K562 (cell line): ENCODE results near the gene ORAI3. TPM values are rescaled to one million over a fixed set of nuclear protein-coding genes. Genes with fewer than 3 reads are reported as not detected.

ENCODE experiments used
- ATAC-seq: fragments of 200-7000 bp; cut with Tn5 transposase; 3 replicates; pipeline ENCODE4 v1.9.1; 2020; ENCODE audit warnings: moderate library complexity
- BruUV-seq: library from RNA; stranded (reverse); fragments of 400-500 nt; replicated peaks from 2 replicates; lab custom pipeline; 2021; lab: Mats Ljungman, UMichigan
- CTCF ChIA-PET: fragments of 300-600 bp; formaldehyde crosslinking; extraction: SDS; loops from one replicate; lab custom pipeline; 2021; ENCODE audit warnings: low intra/inter-chr PET ratio; lab: Yijun Ruan, JAX
- POLR2A ChIA-PET: fragments of 300-600, 350-650 bp; sonication (Branson Sonifier 250); formaldehyde crosslinking; extraction: SDS; loops from one replicate; lab custom pipeline; 2021; ENCODE audit warnings: antibody characterized with exemption, inconsistent platforms; lab: Yijun Ruan, JAX
- DNase-seq, 4 experiments: peaks; one replicate each; pipeline versions ENCODE4 v3.0.0 to v3.0.0-alpha.2; 2011 to 2018; ENCODE audit warnings: low spot score in 3 of 4, mixed read lengths in 3 of 4; ENCODE audit errors: extremely low read depth in 1 of 4
- FAIRE-seq: peaks from 2 replicates; lab custom pipeline; 2011; peaks lifted over from hg19 to GRCh38; lab: Jason Lieb, UNC
- H2AFZ ChIP-seq: 2 replicates; pipeline ENCODE4 v1.6.0; 2011; ENCODE audit warnings: low read depth, low read length, control low read depth, inconsistent platforms
- H3K27ac ChIP-seq: fragments of 200-600 bp; 3 replicates; pipeline ENCODE4 v1.8.0; 2011; ENCODE audit warnings: low read depth, mild to moderate bottlenecking, control low read depth, inconsistent platforms, low read length, moderate library complexity, mixed read lengths; ENCODE audit errors: extremely low read depth
- H3K27me3 ChIP-seq, 2 experiments: fragments of 300-600 bp in 1 of 2; 2 replicates in 1 of 2; 3 replicates in 1 of 2; pipeline versions ENCODE4 v1.6.0 to v1.8.0; 2011; ENCODE audit warnings: inconsistent platforms in 2 of 2, low read length in 2 of 2, mild to moderate bottlenecking in 1 of 2, mixed read lengths in 1 of 2, moderate library complexity in 1 of 2; ENCODE audit not compliant: control insufficient read depth in 2 of 2, insufficient read depth in 2 of 2
- H3K36me3 ChIP-seq: fragments of 300-600 bp; 3 replicates; pipeline ENCODE4 v1.8.0; 2011; ENCODE audit warnings: mild to moderate bottlenecking, low read length, inconsistent platforms; ENCODE audit not compliant: control insufficient read depth, insufficient read depth
- H3K4me1 ChIP-seq, 2 experiments: fragments of 200-600 bp in 1 of 2; replicated peaks in 1 of 2; 2 replicates in 1 of 2; 3 replicates in 1 of 2; pipeline versions ENCODE4 v1.5.1 to v1.8.0; 2011; ENCODE audit warnings: inconsistent platforms in 2 of 2, low read length in 2 of 2, mild to moderate bottlenecking in 1 of 2, mixed read lengths in 1 of 2, moderate library complexity in 1 of 2; ENCODE audit not compliant: control insufficient read depth in 2 of 2, insufficient read depth in 2 of 2
- H3K4me2 ChIP-seq: 2 replicates; pipeline ENCODE4 v1.6.1; 2011; ENCODE audit warnings: low read length, control low read depth, inconsistent platforms, mixed read lengths; ENCODE audit not compliant: insufficient read depth
- H3K4me3 ChIP-seq: fragments of 200-600 bp; sonication (generic), shearing (Covaris generic); 2 replicates; pipeline ENCODE4 v1.5.1; 2016; ENCODE audit warnings: control low read depth, inconsistent platforms
- H3K79me2 ChIP-seq: fragments of 200-600 bp; 3 replicates; pipeline ENCODE4 v1.8.0; 2011; ENCODE audit warnings: low read length, inconsistent platforms; ENCODE audit not compliant: control insufficient read depth, insufficient read depth
- H3K9ac ChIP-seq, 2 experiments: 2 replicates each; pipeline versions ENCODE4 v1.6.0 to v1.6.1; 2011; ENCODE audit warnings: low read depth in 2 of 2, low read length in 2 of 2, control low read depth in 1 of 2, inconsistent platforms in 1 of 2, mild to moderate bottlenecking in 1 of 2, mixed read lengths in 1 of 2; ENCODE audit not compliant: insufficient read depth in 1 of 2
- H3K9me1 ChIP-seq: one replicate; pipeline ENCODE4 v1.6.0; 2011; ENCODE audit warnings: inconsistent platforms, mild to moderate bottlenecking, low read length, moderate library complexity; ENCODE audit not compliant: control insufficient read depth, insufficient read depth
- H3K9me3 ChIP-seq: replicated peaks from 2 replicates; pipeline ENCODE4 v1.5.1; 2011; ENCODE audit warnings: low read depth, low read length, inconsistent platforms; ENCODE audit not compliant: control insufficient read depth, insufficient read depth
- H4K20me1 ChIP-seq: replicated peaks from 2 replicates; pipeline ENCODE4 v1.6.1; 2011; ENCODE audit warnings: low read length, inconsistent platforms, mixed read lengths; ENCODE audit not compliant: control insufficient read depth, insufficient read depth
- AFF4 ChIP-seq: sonication (generic); formaldehyde crosslinking; IDR thresholded peaks from 2 replicates; pipeline ENCODE4 v1.8.0; 2023; ENCODE audit warnings: mild to moderate bottlenecking, missing genetic modification reagents
- JUND ChIP-seq, 2 experiments: IDR thresholded peaks; 2 replicates in 1 of 2; 3 replicates in 1 of 2; pipeline ENCODE4 v1.6.1; 2011; ENCODE audit warnings: borderline replicate concordance in 2 of 2, low read depth in 2 of 2, low read length in 2 of 2, improper control_type of control experiment in 1 of 2, missing biosample characterization in 1 of 2, missing genetic modification characterization in 1 of 2, missing genetic modification reagents in 1 of 2
- LARP7 ChIP-seq: fragments of 450-650 bp; IDR thresholded peaks from 2 replicates; pipeline ENCODE4 v1.6.1; 2016
- NONO ChIP-seq, 2 experiments: fragments of 200-400 bp in 1 of 2; fragments of 450-650 bp in 1 of 2; formaldehyde crosslinking in 1 of 2; IDR thresholded peaks; 2 replicates each; pipeline ENCODE4 v1.6.1; 2017; ENCODE audit warnings: low read depth in 2 of 2, mild to moderate bottlenecking in 2 of 2, moderate library complexity in 2 of 2, low read length in 1 of 2
- NR2C1 ChIP-seq, 2 experiments: fragments of 450-650 bp; IDR thresholded peaks; 2 replicates each; pipeline ENCODE4 v1.6.1; 2017; ENCODE audit warnings: mild to moderate bottlenecking in 2 of 2, antibody characterized with exemption in 1 of 2, inconsistent platforms in 1 of 2, missing compliant biosample characterization in 1 of 2, missing genetic modification characterization in 1 of 2
- SMAD1 ChIP-seq: fragments of 150-350 bp; IDR thresholded peaks from 2 replicates; pipeline ENCODE4 v1.6.1; 2014; ENCODE audit warnings: low read length, low read depth; ENCODE audit not compliant: partially characterized antibody
- WGBS: fragments of 100-300 bp; shearing (Covaris generic); methylation state at CpG from one replicate; pipeline ENCODE4 v1.1.6; 2016; ENCODE audit warnings: low coverage, mixed read lengths; ENCODE audit not compliant: insufficient coverage; ENCODE audit errors: missing lambda C conversion rate; 5-methylcytosine and 5-hydroxymethylcytosine counted together
- in situ Hi-C: fragments of 300-500 bp; cut with MboI; formaldehyde crosslinking; loops from 4 replicates; pipeline ENCODE4 v1.15.0; 2018; ENCODE audit warnings: inconsistent platforms, mixed read lengths
- intact Hi-C: fragments of 100-400 bp; cut with micrococcal nuclease; formaldehyde crosslinking; loops from 2 replicates; pipeline ENCODE4 v1.14.2; 2022
- polyA plus RNA-seq, 8 experiments: library from polyadenylated mRNA; depleted of rRNA in 4 of 8; stranded (reverse) in 5 of 8; unstranded in 3 of 8; fragments of >200 nt; fragmentation: Nextera tagmentation in 2 of 8; fragmentation: Illumina TruSeq in 1 of 8; extraction: Ambion mirVana in 2 of 8; extraction: Trizol in 1 of 8; gene quantifications; 2 replicates each; pipeline versions ENCODE4 v1.2.1 to v1.2.3, GENCODE V29; 2011 to 2014; ENCODE audit warnings: inconsistent platforms in 1 of 8, missing spikeins in 1 of 8
- total RNA-seq, 7 experiments: library from RNA; depleted of rRNA in 6 of 7; stranded (reverse); fragments of >200 nt in 6 of 7; fragmentation: Illumina TruSeq in 2 of 7; extraction: Trizol in 2 of 7; gene quantifications; 2 replicates each; pipeline versions ENCODE4 v1.2.1 to v1.2.3, GENCODE V29; 2011 to 2021; ENCODE audit warnings: low replicate concordance in 1 of 7
- TF ChIP-seq, protein P1 (sequence below), 2 experiments: fragments of 450-650 bp; conservative IDR thresholded peaks; 2 replicates each; pipeline ENCODE4 v1.6.1; 2017; ENCODE audit warnings: mild to moderate bottlenecking in 2 of 2, moderate library complexity in 2 of 2

The ORAI3 gene
- total and polyA plus RNA-seq, 9 of the 15 experiments (the other 6 are each of a cell fraction or from before 2014, with no cell fraction given): 4.9 to 23.3 (median 14.1) TPM

DNA sequence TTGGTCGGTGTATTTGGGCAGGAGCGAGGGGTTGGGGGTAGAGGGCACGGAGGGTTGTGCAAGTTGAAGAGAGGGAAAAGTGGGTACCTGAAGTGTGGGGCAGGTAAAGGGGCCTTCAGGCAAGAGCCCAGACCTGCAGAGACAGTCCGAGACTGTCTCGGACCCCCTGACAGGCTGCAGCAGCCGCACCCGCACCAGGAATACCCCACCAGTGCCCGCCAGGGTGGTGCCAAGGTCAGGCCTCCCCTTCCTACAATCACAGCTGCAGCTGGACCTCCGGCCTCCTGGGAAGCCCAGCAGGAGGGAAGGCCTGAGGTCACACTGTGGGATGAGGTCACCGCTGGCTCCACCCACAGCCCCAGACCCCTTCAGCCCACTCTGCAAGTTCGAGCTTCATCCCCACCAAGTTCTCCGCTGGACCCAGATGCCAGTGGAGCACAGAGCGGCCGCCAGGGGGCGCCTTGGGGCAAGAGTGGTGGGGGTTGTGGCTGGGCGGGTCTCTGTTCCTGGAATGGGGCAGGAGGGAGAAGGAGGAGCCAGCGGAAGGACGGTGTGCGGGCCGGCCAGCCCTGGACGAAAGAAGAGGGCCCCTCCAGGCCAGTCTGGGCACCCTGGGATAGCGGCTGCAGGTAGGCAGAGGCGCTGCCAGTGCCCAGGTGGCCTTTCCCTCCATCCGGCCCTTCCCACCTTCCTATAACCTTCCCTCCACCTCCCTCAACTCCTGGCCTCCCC is 36.0 kb downstream of the ORAI3 start, which contains the start of gene HSD3B7 (continued):
- no peak for TF ChIP-seq SMAD1

- Histone ChIP-seq H3K27me3 (no peaks in the 10 kb centered on the region), H3K9me1 (peaks cover 2% of the 10 kb centered on the region), H3K4me3 (peak overlapping the region; percentile 44), H3K4me2 (peak overlapping the region; percentile 80), H4K20me1 (no peaks in the 10 kb centered on the region; the same call in none of the 2 replicates), H3K36me3 (peaks cover 58% of the 10 kb centered on the region; the same call in 2 of the 3 replicates), H3K79me2 (peaks cover 15% of the 10 kb centered on the region), H3K27ac (peak overlapping the region; percentile 51), H3K9ac (peak overlapping the region; percentile 61 to 94), H3K9me3 (no peaks in the 10 kb centered on the region), H2AFZ (peak overlapping the region; percentile 89), H3K4me1 (peaks cover 7 to 65% of the 10 kb centered on the region in 2 experiments; a peak in 4 of 5 replicates)
- FAIRE-seq (peak; percentile 65), ATAC-seq (peak; percentile 76), DNase-seq (peak; percentile 60 to 63 (median 62))
- WGBS: 41% methylated on average over 19 of the region's 20 CpGs
- ChIA-PET POLR2A (interaction anchor here (0.6 to 5.7 kb wide), 17 partner anchors 10 to 881 kb away, joined by 3 to 32 read pairs (median 3); partner anchors contain the start of genes FUS, KAT8, PHKG2 and SETD1A), CTCF (interaction anchor here (0.6 to 2.1 kb wide), 6 partner anchors 57 to 883 kb away, joined by 3 to 15 read pairs (median 5); no protein-coding TSS in a partner anchor)
- intact Hi-C loops: loop anchor here (1.0 to 10.0 kb wide), 5 partner anchors 31 to 457 kb away; partner anchors contain the start of genes VKORC1 and ZNF843
- in situ Hi-C loops: loop anchor here (10.0 to 25.0 kb wide), 2 partner anchors 309 to 452 kb away; partner anchors contain the start of genes COX6A2 and ZNF843
- BruUV-seq: TSS peak; percentile 34
- TF ChIP-seq NONO (IDR thresholded peaks at IDR 0.05; ENCODE audit: low read depth in 2 of 2, low read length in 1 of 2) (no peak), AFF4 (CRISPR knock-in tag) (no peak), NR2C1 (IDR thresholded peaks at IDR 0.05) (no peak), NR2C1 (tag; IDR thresholded peaks at IDR 0.05) (0 out of 2 replicates have a peak, but pooled peaks have one; percentile 12), JUND (IDR thresholded peaks at IDR 0.05; ENCODE audit: borderline replicate concordance, low read depth, low read length) (peak; percentile 7; the same call in 1 of the 2 replicates), JUND (tag; IDR thresholded peaks at IDR 0.05; ENCODE audit: borderline replicate concordance, low read depth, low read length) (no peak), LARP7 (peak; percentile 67; the same call in 1 of the 2 replicates)
- TF ChIP-seq, protein P1, sequence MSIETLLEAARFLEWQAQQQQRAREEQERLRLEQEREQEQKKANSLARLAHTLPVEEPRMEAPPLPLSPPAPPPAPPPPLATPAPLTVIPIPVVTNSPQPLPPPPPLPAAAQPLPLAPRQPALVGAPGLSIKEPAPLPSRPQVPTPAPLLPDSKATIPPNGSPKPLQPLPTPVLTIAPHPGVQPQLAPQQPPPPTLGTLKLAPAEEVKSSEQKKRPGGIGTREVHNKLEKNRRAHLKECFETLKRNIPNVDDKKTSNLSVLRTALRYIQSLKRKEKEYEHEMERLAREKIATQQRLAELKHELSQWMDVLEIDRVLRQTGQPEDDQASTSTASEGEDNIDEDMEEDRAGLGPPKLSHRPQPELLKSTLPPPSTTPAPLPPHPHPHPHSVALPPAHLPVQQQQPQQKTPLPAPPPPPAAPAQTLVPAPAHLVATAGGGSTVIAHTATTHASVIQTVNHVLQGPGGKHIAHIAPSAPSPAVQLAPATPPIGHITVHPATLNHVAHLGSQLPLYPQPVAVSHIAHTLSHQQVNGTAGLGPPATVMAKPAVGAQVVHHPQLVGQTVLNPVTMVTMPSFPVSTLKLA (conservative IDR thresholded peaks at IDR 0.05): peak; percentile 69 to 77
These were observed 36.7 kb downstream of the ORAI3 start for GRCh38 chr16:30985401-30986128.
